Measurements from ENCODE around the gene BATF2. TPM values are rescaled to one million over a fixed set of nuclear protein-coding genes. Genes with fewer than 3 reads are reported as not detected.
"Not testable (repeated sequence)": the region's sequence is repeated elsewhere in the genome, so short reads cannot be mapped to it uniquely, and the experiment has no call there.

The BATF2 gene
- total and polyA plus RNA-seq, 8 donors = 4.0 to 6.5 (median 5.6) TPM

GRCh38 chr11:65034423-65034822, 37.7 kb upstream of the BATF2 start:
- H3K4me3 ChIP-seq = no peak overlapping the region
- peaks cover 0 to 5% (median 0%) of the 10 kb centered on the region in 3 donors for H3K4me1 ChIP-seq
- 75 to 79% methylated on average over 2 of the region's 2 CpGs for WGBS, 2 donors
- intact Hi-C loops (cut with DNase I) = no loop called here
- ATAC-seq (no peak), FAIRE-seq (no peak), DNase-seq (no peak)
- no peaks in the 10 kb centered on the region for H3K27me3 ChIP-seq
- TF ChIP-seq, protein P1, sequence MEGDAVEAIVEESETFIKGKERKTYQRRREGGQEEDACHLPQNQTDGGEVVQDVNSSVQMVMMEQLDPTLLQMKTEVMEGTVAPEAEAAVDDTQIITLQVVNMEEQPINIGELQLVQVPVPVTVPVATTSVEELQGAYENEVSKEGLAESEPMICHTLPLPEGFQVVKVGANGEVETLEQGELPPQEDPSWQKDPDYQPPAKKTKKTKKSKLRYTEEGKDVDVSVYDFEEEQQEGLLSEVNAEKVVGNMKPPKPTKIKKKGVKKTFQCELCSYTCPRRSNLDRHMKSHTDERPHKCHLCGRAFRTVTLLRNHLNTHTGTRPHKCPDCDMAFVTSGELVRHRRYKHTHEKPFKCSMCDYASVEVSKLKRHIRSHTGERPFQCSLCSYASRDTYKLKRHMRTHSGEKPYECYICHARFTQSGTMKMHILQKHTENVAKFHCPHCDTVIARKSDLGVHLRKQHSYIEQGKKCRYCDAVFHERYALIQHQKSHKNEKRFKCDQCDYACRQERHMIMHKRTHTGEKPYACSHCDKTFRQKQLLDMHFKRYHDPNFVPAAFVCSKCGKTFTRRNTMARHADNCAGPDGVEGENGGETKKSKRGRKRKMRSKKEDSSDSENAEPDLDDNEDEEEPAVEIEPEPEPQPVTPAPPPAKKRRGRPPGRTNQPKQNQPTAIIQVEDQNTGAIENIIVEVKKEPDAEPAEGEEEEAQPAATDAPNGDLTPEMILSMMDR (IDR thresholded peaks at IDR 0.05) = no peak
- peaks cover 0 to 15% (median 0%) of the 10 kb centered on the region in 3 donors for H3K36me3 ChIP-seq
- H3K9me3 ChIP-seq = no peaks in the 10 kb centered on the region
- no peak overlapping the region for H3K27ac ChIP-seq

DNA sequence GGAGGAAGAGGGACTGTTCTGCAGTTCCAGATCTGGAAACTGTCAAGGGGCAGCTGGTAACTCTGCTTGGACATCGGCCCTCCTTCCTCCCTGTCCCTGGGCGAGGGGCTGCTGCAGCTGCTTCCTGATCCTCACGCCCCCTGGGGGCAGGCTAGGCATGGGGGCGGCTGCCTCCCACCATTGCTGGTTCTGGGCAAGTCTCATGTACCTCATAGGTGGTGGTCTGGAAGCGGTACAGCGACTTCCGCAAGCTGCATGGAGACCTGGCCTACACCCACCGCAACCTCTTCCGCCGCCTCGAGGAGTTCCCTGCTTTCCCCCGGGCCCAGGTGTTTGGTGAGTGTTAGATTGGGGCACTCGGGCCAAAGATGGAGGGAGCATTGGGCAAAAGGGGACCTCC, 35.4 kb upstream of the BATF2 start:
- WGBS, 2 donors = 81 to 90% methylated on average over 13 of the region's 13 CpGs
- no peak for DNase-seq
- H3K27ac ChIP-seq = no peak overlapping the region
- H3K4me3 ChIP-seq = no peak overlapping the region
- peaks cover 0 to 14% (median 3%) of the 10 kb centered on the region in 3 donors for H3K4me1 ChIP-seq
- TF ChIP-seq, protein P1 (IDR thresholded peaks at IDR 0.05) = no peak
- no peaks in the 10 kb centered on the region for H3K9me3 ChIP-seq
- no peaks in the 10 kb centered on the region for H3K27me3 ChIP-seq
- no peak for FAIRE-seq
- intact Hi-C loops (cut with DNase I) = no loop called here
- ATAC-seq = no peak
- H3K36me3 ChIP-seq = peaks cover 0 to 15% (median 0%) of the 10 kb centered on the region in 3 donors

GRCh38 chr11:65027213-65028067, 30.7 kb upstream of the BATF2 start, which contains the start of gene SNX15:
SNX15 (plus strand) TSS chr11:65027439; CDS start chr11:65027538, 99 bp downstream.
- intact Hi-C loops (cut with DNase I) = no loop called here

GRCh38 chr11:65026810-65027209, 30.0 kb upstream of the BATF2 start:
- H3K36me3 ChIP-seq = no peaks in the 10 kb centered on the region
- H3K9me3 ChIP-seq = no peaks in the 10 kb centered on the region
- 52% methylated on average over 10 of the region's 10 CpGs for WGBS, 2 donors
- H3K4me3 ChIP-seq = peak overlapping the region in 3 of 4 donors; percentile 23 to 70 (median 50)
- H3K27ac ChIP-seq = peak overlapping the region in 2 of 4 donors; percentile 66 to 87
- H3K27me3 ChIP-seq = no peaks in the 10 kb centered on the region
- FAIRE-seq = no peak
- no peak for DNase-seq
- TF ChIP-seq, protein P1 (IDR thresholded peaks at IDR 0.05) = no peak
- no peak for ATAC-seq
- intact Hi-C loops (cut with DNase I) = no loop called here
- H3K4me1 ChIP-seq = peaks cover 0 to 12% (median 8%) of the 10 kb centered on the region in 3 donors

More at GRCh38 chr11:65027213-65028067, 30.7 kb upstream of the BATF2 start, which contains the start of gene SNX15:
- no peaks in the 10 kb centered on the region for H3K36me3 ChIP-seq
- TF ChIP-seq, protein P1 (IDR thresholded peaks at IDR 0.05) = peak; percentile 24 to 85 (median 82)
- H3K4me1 ChIP-seq = peaks cover 0 to 12% (median 8%) of the 10 kb centered on the region in 3 donors
- no peaks in the 10 kb centered on the region for H3K9me3 ChIP-seq
- H3K27ac ChIP-seq = peak within 1 kb of the TSS; percentile 66 to 87 (median 86)
- ATAC-seq = peak; percentile 96 to 98 (median 98)
- DNase-seq = peak; percentile 91 to 96 (median 92)
- peak within 1 kb of the TSS; percentile 16 to 70 (median 36) for H3K4me3 ChIP-seq
- H3K27me3 ChIP-seq = no peaks in the 10 kb centered on the region
- 0 to 1% methylated on average over 51 of the region's 51 CpGs for WGBS, 2 donors
- FAIRE-seq = no peak

- H3K27ac ChIP-seq; H3K4me3 ChIP-seq; H3K27me3 ChIP-seq; intact Hi-C loops (cut with DNase I); H3K36me3 ChIP-seq; ATAC-seq; H3K9me3 ChIP-seq; H3K4me1 ChIP-seq; DNase-seq; FAIRE-seq: not testable (repeated sequence)
- WGBS, 2 donors = 66 to 67% methylated on average over 8 of the region's 8 CpGs
Observed at GRCh38 chr11:65023502-65023901, 26.7 kb upstream of the BATF2 start.

All from pancreas (tissue), 10 donors.